Mammary epithelial cell (primary cell): ENCODE results near the gene PTPRO.

Source experiments
- EZH2 ChIP-seq: IDR thresholded peaks from 2 replicates; pipeline ENCODE4 v1.6.1; 2012; ENCODE audit warnings: low read length, inconsistent platforms, borderline replicate concordance
- TF ChIP-seq, protein P1 (sequence below), 2 donors: IDR thresholded peaks in 1 of 2; conservative IDR thresholded peaks in 1 of 2; 2 replicates each; pipeline ENCODE4 v1.5.1; 2011 to 2012; ENCODE audit warnings: inconsistent platforms in 2 of 2, low read length in 2 of 2, mild to moderate bottlenecking in 2 of 2, control low read depth in 1 of 2, low read depth in 1 of 2; ENCODE audit not compliant: insufficient read depth in 1 of 2; ENCODE audit errors: extremely low read depth in 1 of 2

DNA sequence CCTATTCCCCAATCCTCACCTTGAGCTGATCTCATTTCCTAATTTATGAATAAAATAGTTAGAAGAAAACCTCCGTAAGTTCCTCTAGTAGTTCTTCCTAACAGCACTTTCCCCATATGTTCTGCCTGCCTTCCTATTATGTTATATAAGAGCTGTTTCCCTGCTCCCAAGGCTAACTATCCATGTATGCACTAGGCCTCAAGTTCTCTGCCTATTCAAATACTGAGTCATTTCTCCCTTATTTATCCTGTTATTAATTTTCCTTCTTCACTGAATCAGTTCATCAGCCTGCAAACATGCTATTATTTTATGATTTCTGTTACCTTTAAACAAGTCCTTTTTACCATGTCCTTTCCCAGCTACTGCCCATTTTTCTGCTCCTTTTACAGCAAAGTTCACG is 302.8 kb downstream of the PTPRO start:
- TF ChIP-seq, protein P1, sequence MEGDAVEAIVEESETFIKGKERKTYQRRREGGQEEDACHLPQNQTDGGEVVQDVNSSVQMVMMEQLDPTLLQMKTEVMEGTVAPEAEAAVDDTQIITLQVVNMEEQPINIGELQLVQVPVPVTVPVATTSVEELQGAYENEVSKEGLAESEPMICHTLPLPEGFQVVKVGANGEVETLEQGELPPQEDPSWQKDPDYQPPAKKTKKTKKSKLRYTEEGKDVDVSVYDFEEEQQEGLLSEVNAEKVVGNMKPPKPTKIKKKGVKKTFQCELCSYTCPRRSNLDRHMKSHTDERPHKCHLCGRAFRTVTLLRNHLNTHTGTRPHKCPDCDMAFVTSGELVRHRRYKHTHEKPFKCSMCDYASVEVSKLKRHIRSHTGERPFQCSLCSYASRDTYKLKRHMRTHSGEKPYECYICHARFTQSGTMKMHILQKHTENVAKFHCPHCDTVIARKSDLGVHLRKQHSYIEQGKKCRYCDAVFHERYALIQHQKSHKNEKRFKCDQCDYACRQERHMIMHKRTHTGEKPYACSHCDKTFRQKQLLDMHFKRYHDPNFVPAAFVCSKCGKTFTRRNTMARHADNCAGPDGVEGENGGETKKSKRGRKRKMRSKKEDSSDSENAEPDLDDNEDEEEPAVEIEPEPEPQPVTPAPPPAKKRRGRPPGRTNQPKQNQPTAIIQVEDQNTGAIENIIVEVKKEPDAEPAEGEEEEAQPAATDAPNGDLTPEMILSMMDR (conservative IDR thresholded peaks at IDR 0.05 in 1 of 2, IDR thresholded peaks at IDR 0.05 in 1 of 2; ENCODE audit: extremely low read depth in 1 of 2, insufficient read depth in 1 of 2, low read depth in 1 of 2, low read length in 2 of 2), result no peak
- no peak for TF ChIP-seq EZH2
